ENCODE measurements around the gene NUS1. TPM values are rescaled to one million over a fixed set of nuclear protein-coding genes. Genes with fewer than 3 reads are reported as not detected.
"Not testable (repeated sequence)": the region's sequence is repeated elsewhere in the genome, so short reads cannot be mapped to it uniquely, and the experiment has no call there.

NUS1 gene
- polyA plus RNA-seq, 12 donors: 16.6 to 28.8 (median 22.7) TPM; not detected in 1

GRCh38 chr6:117689584-117689983 lies 14.3 kb downstream of the NUS1 start:
- DNase-seq: not testable (repeated sequence)

GRCh38 chr6:117706504-117706903 lies 31.2 kb downstream of the NUS1 start:
- DNase-seq: no peak

- DNase-seq: not testable (repeated sequence)
Measured at GRCh38 chr6:117706936-117707509, 31.8 kb downstream of the NUS1 start.

- no peak for DNase-seq
Measured at GRCh38 chr6:117711369-117711768, 36.1 kb downstream of the NUS1 start.

GRCh38 chr6:117718895-117719294 lies 43.6 kb downstream of the NUS1 start:
- DNase-seq: no peak

- DNase-seq: not testable (repeated sequence)
Measured at GRCh38 chr6:117721520-117721919, 46.3 kb downstream of the NUS1 start.

GRCh38 chr6:117728626-117729025 lies 53.4 kb downstream of the NUS1 start:
- DNase-seq: no peak

GRCh38 chr6:117729613-117730012 lies 54.3 kb downstream of the NUS1 start:
- no peak for DNase-seq

GRCh38 chr6:117733341-117733740 lies 58.1 kb downstream of the NUS1 start:
- DNase-seq: no peak

- no peak for DNase-seq
Measured at GRCh38 chr6:117739869-117740268, 64.6 kb downstream of the NUS1 start.

GRCh38 chr6:117740605-117741004 lies 65.3 kb downstream of the NUS1 start:
- no peak for DNase-seq

GRCh38 chr6:117750675-117751074 lies 75.4 kb downstream of the NUS1 start:
- DNase-seq: not testable (repeated sequence)

Other genes with a start within 250 kb of the NUS1 start
- gene ROS1, start 249.5 kb upstream of the NUS1 start, polyA plus RNA-seq (ENCODE audit: insufficient read length in 12 of 12): under 1 TPM in 10 of 12 donors, not detected in 2; 0.11 to 0.38 (median 0.19) TPM
- gene DCBLD1, start 192.8 kb upstream of the NUS1 start, polyA plus RNA-seq (ENCODE audit: insufficient read length in 12 of 12): 1 to 10 TPM in 11 of 12 donors, not detected in 1; 6.3 to 9.7 (median 7.1) TPM
- gene GOPC, start 73.0 kb upstream of the NUS1 start, polyA plus RNA-seq (ENCODE audit: insufficient read length in 12 of 12): 10 to 100 TPM in 11 of 12 donors, not detected in 1; 41.9 to 60.0 (median 52.3) TPM
- 1 to 10 TPM in 11 of 12 donors, not detected in 1; 1.3 to 6.0 (median 2.4) TPM for gene SLC35F1, start 231.8 kb downstream of the NUS1 start, polyA plus RNA-seq (ENCODE audit: insufficient read length in 12 of 12)

All from muscle of arm (tissue), 12 donors.